Osteocyte (in vitro differentiated cells): ENCODE results near the gene SEMA3D. TPM values are rescaled to one million over a fixed set of nuclear protein-coding genes. Genes with fewer than 3 reads are reported as not detected.

ENCODE experiments used
- DNase-seq: peaks from one replicate; pipeline ENCODE4 v3.0.0; 2021; ENCODE audit warnings: mixed read lengths; ENCODE audit not compliant: unreplicated experiment; ENCODE audit errors: extremely low spot score
- H3K27ac Mint-ChIP-seq: one replicate; pipeline ENCODE4 v1.8.0; 2021; ENCODE audit warnings: mild to moderate bottlenecking, mixed read lengths; ENCODE audit not compliant: unreplicated experiment
- H3K27me3 Mint-ChIP-seq: one replicate; pipeline ENCODE4 v1.8.0; 2021; ENCODE audit warnings: mixed read lengths; ENCODE audit not compliant: unreplicated experiment
- H3K36me3 Mint-ChIP-seq: one replicate; pipeline ENCODE4 v1.8.0; 2021; ENCODE audit warnings: mixed read lengths; ENCODE audit not compliant: unreplicated experiment
- H3K4me1 Mint-ChIP-seq: one replicate; pipeline ENCODE4 v1.8.0; 2021; ENCODE audit warnings: mixed read lengths; ENCODE audit not compliant: unreplicated experiment
- H3K4me3 Mint-ChIP-seq: one replicate; pipeline ENCODE4 v1.8.0; 2021; ENCODE audit warnings: mild to moderate bottlenecking, moderate library complexity, mixed read lengths; ENCODE audit not compliant: unreplicated experiment
- H3K9me3 Mint-ChIP-seq: one replicate; pipeline ENCODE4 v1.8.0; 2021; ENCODE audit warnings: mixed read lengths; ENCODE audit not compliant: unreplicated experiment
- total RNA-seq: library from RNA; stranded (reverse); gene quantifications from 2 replicates; pipeline ENCODE4 v1.2.1, GENCODE V29; 2021
- TF ChIP-seq, protein P1 (sequence below): fragments of 200-600 bp; sonication (generic); IDR thresholded peaks from 2 replicates; pipeline ENCODE4 v1.5.0; 2021; ENCODE audit warnings: antibody characterized with exemption, mild to moderate bottlenecking, moderate library complexity

SEMA3D gene
- total RNA-seq, 1 donor from 2014 or later = 18.6 TPM

DNA sequence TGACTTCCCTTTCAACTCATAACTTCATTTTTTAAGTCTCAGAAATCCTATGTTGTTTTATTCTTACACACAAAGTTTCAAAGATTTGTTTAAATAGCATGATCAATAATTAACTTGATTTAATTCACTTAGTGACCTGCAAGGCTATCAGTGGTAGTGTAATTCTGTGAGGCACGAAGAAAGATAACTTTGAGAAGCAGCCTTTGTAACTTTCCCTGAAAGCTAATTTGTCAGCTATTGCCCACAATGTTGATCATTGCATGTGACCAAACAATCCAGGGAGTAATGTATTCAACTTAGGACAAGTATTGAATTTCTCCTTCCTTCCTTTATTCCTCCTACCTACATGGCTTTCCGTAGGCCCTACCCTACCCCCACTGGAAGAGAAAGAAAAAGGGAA is 111.0 kb downstream of the SEMA3D start:
- Mint-ChIP-seq H3K4me1 (peaks cover 7% of the 10 kb centered on the region), H3K4me3 (no peak overlapping the region), H3K27ac (no peak overlapping the region), H3K36me3 (no peaks in the 10 kb centered on the region), H3K27me3 (no peaks in the 10 kb centered on the region), H3K9me3 (no peaks in the 10 kb centered on the region)
- TF ChIP-seq, protein P1, sequence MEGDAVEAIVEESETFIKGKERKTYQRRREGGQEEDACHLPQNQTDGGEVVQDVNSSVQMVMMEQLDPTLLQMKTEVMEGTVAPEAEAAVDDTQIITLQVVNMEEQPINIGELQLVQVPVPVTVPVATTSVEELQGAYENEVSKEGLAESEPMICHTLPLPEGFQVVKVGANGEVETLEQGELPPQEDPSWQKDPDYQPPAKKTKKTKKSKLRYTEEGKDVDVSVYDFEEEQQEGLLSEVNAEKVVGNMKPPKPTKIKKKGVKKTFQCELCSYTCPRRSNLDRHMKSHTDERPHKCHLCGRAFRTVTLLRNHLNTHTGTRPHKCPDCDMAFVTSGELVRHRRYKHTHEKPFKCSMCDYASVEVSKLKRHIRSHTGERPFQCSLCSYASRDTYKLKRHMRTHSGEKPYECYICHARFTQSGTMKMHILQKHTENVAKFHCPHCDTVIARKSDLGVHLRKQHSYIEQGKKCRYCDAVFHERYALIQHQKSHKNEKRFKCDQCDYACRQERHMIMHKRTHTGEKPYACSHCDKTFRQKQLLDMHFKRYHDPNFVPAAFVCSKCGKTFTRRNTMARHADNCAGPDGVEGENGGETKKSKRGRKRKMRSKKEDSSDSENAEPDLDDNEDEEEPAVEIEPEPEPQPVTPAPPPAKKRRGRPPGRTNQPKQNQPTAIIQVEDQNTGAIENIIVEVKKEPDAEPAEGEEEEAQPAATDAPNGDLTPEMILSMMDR = no peak
- DNase-seq = no peak

DNA sequence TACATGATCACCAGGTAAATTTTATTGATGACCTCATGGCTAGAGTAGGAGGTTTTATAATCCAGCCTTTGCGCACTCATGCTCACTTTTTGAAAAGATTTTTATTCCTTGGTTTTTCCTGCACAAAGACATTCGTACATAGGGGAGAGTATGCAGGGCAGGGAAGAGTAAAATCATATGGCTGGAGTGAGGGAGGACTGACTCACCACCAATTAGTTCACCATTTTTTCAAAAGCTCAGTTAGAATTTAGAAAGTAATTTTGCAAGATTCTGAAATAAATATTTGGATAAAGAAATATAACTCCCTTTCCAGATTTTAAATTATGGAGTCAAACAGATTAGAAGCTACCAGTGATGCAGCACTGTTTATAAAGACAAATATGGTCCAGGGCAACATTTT is 111.9 kb downstream of the SEMA3D start:
- no peaks in the 10 kb centered on the region for H3K27me3 Mint-ChIP-seq
- H3K36me3 Mint-ChIP-seq = no peaks in the 10 kb centered on the region
- no peak overlapping the region for H3K4me3 Mint-ChIP-seq
- no peak overlapping the region for H3K27ac Mint-ChIP-seq
- H3K4me1 Mint-ChIP-seq = peaks cover 12% of the 10 kb centered on the region
- no peaks in the 10 kb centered on the region for H3K9me3 Mint-ChIP-seq
- no peak for DNase-seq
- TF ChIP-seq, protein P1 = no peak

- DNase-seq = no peak
- H3K36me3 Mint-ChIP-seq = no peaks in the 10 kb centered on the region
- H3K27me3 Mint-ChIP-seq = no peaks in the 10 kb centered on the region
- H3K4me1 Mint-ChIP-seq = peaks cover 15% of the 10 kb centered on the region
- no peak overlapping the region for H3K4me3 Mint-ChIP-seq
- TF ChIP-seq, protein P1 = no peak
- H3K27ac Mint-ChIP-seq = no peak overlapping the region
- no peaks in the 10 kb centered on the region for H3K9me3 Mint-ChIP-seq
Observed at GRCh38 chr7:85074016-85074415, 112.8 kb downstream of the SEMA3D start.

- no peak for DNase-seq
- TF ChIP-seq, protein P1 = no peak
- Mint-ChIP-seq H3K9me3 (no peaks in the 10 kb centered on the region), H3K27me3 (no peaks in the 10 kb centered on the region), H3K4me3 (no peak overlapping the region), H3K36me3 (no peaks in the 10 kb centered on the region), H3K4me1 (peaks cover 34% of the 10 kb centered on the region), H3K27ac (peak overlapping the region; percentile 7)
Observed at GRCh38 chr7:85070967-85071628, 115.8 kb downstream of the SEMA3D start.

DNA sequence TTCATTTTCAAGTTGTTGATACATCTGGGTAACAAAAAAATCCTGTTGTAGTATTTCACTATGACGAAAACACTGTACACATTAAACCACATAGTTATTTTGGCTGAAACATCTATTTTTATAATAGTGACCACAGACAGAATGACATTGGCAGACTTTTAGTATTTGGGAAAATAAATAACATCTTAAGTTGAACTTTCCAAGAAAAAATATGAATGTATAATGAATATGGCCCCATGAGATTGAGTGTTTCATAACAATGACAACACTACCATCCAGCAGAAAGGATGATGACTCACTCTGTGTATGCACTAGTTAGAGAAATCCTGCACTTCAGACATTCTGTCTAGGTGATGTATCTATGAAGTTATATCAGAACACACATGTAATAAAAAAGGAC is 118.1 kb downstream of the SEMA3D start:
- Mint-ChIP-seq H3K4me3 (no peak overlapping the region), H3K36me3 (no peaks in the 10 kb centered on the region), H3K9me3 (no peaks in the 10 kb centered on the region), H3K27ac (peak overlapping the region; percentile 39), H3K27me3 (no peaks in the 10 kb centered on the region), H3K4me1 (peaks cover 45% of the 10 kb centered on the region)
- TF ChIP-seq, protein P1 = no peak
- DNase-seq = no peak
